HEK293 (cell line): ENCODE data around the gene MGLL.

Experiments used
- CTCF ChIA-PET: fragments of 350-600 bp; formaldehyde crosslinking; extraction: SDS; loops from one replicate; lab custom pipeline; 2021; ENCODE audit warnings: antibody characterized with exemption; lab: Yijun Ruan, JAX
- POLR2A ChIA-PET: fragments of 300-600 bp; formaldehyde crosslinking; extraction: SDS; loops from one replicate; lab custom pipeline; 2020; ENCODE audit warnings: antibody characterized with exemption, inconsistent platforms; lab: Yijun Ruan, JAX
- H3K27ac ChIP-seq: fragments of 200-500 bp; sonication (Bioruptor generic); 2 replicates; pipeline ENCODE4 v1.5.1; 2014; ENCODE audit warnings: low read depth, low read length, control low read depth, inconsistent platforms; ENCODE audit errors: extremely low read depth
- H3K36me3 ChIP-seq, 2 experiments: fragments of 200-500 bp in 1 of 2; sonication (Bioruptor generic) in 1 of 2; 1 replicate in 1 of 2; 2 replicates in 1 of 2; pipeline ENCODE4 v1.5.1; 2014 to 2017; ENCODE audit warnings: inconsistent platforms in 2 of 2, low read length in 2 of 2; ENCODE audit not compliant: control insufficient read depth in 2 of 2, insufficient read depth in 1 of 2
- H3K4me1 ChIP-seq: fragments of 200-500 bp; sonication (Bioruptor generic); 2 replicates; pipeline ENCODE4 v1.5.1; 2014; ENCODE audit warnings: mild to moderate bottlenecking, low read length, inconsistent platforms; ENCODE audit not compliant: control insufficient read depth, insufficient read depth
- H3K4me3 ChIP-seq: 2 replicates; pipeline ENCODE4 v1.5.1; 2011; ENCODE audit warnings: low read depth, mild to moderate bottlenecking, control low read depth, low read length, moderate library complexity
- H3K9me3 ChIP-seq: fragments of 200-500 bp; sonication (Bioruptor generic); 2 replicates; pipeline ENCODE4 v1.5.1; 2014; ENCODE audit warnings: low read depth, low read length, inconsistent platforms; ENCODE audit not compliant: control insufficient read depth, insufficient read depth
- EGR2 ChIP-seq: fragments of 450-650 bp; formaldehyde crosslinking; IDR thresholded peaks from 2 replicates; pipeline ENCODE4 v1.5.1; 2016; ENCODE audit warnings: low read depth, missing biosample characterization, missing genetic modification characterization
- FEZF1 ChIP-seq: fragments of 450-650 bp; formaldehyde crosslinking; IDR thresholded peaks from 2 replicates; pipeline ENCODE4 v1.5.1; 2016; ENCODE audit warnings: missing biosample characterization, missing genetic modification characterization
- MZF1 ChIP-seq: fragments of 450-650 bp; formaldehyde crosslinking; IDR thresholded peaks from 2 replicates; pipeline ENCODE4 v1.5.1; 2017; ENCODE audit warnings: missing biosample characterization, missing genetic modification characterization, borderline replicate concordance
- REPIN1 ChIP-seq: fragments of 450-650 bp; formaldehyde crosslinking; IDR thresholded peaks from 2 replicates; pipeline ENCODE4 v1.5.1; 2017; ENCODE audit warnings: missing biosample characterization, missing genetic modification characterization, low read depth
- ZBTB7A ChIP-seq: fragments of 450-650 bp; formaldehyde crosslinking; IDR thresholded peaks from 2 replicates; pipeline ENCODE4 v1.5.1; 2016; ENCODE audit warnings: low read depth, missing biosample characterization, missing genetic modification characterization
- ZFHX2 ChIP-seq: fragments of 450-650 bp; formaldehyde crosslinking; conservative IDR thresholded peaks from 2 replicates; pipeline ENCODE4 v1.5.1; 2016; ENCODE audit warnings: missing biosample characterization, missing genetic modification characterization
- ZNF184 ChIP-seq: fragments of 450-650 bp; IDR thresholded peaks from 2 replicates; pipeline ENCODE4 v1.5.1; 2018; ENCODE audit warnings: missing biosample characterization, mild to moderate bottlenecking, missing genetic modification characterization
- ZNF23 ChIP-seq: fragments of 450-650 bp; formaldehyde crosslinking; IDR thresholded peaks from 2 replicates; pipeline ENCODE4 v1.5.1; 2016; ENCODE audit warnings: missing biosample characterization, missing genetic modification characterization, borderline replicate concordance
- ZNF324 ChIP-seq: fragments of 450-650 bp; formaldehyde crosslinking; IDR thresholded peaks from 2 replicates; pipeline ENCODE4 v1.5.1; 2016; ENCODE audit warnings: missing biosample characterization, missing genetic modification characterization
- ZNF449 ChIP-seq: fragments of 450-650 bp; formaldehyde crosslinking; IDR thresholded peaks from 2 replicates; pipeline ENCODE4 v1.5.1; 2017; ENCODE audit warnings: missing biosample characterization, mild to moderate bottlenecking, missing genetic modification characterization, moderate library complexity
- ZNF560 ChIP-seq: fragments of 450-650 bp; formaldehyde crosslinking; IDR thresholded peaks from 2 replicates; pipeline ENCODE4 v1.5.1; 2017; ENCODE audit warnings: missing biosample characterization, missing genetic modification characterization, borderline replicate concordance
- ZNF621 ChIP-seq: fragments of 450-650 bp; formaldehyde crosslinking; IDR thresholded peaks from 2 replicates; pipeline ENCODE4 v1.5.1; 2017; ENCODE audit warnings: missing biosample characterization, missing genetic modification characterization
- ZNF626 ChIP-seq: fragments of 450-650 bp; sonication (Bioruptor Pico); formaldehyde crosslinking; IDR thresholded peaks from 2 replicates; pipeline ENCODE4 v1.5.1; 2018; ENCODE audit warnings: missing biosample characterization, missing genetic modification characterization, inconsistent platforms
- ZNF664 ChIP-seq: fragments of 450-650 bp; formaldehyde crosslinking; IDR thresholded peaks from 2 replicates; pipeline ENCODE4 v1.5.1; 2016; ENCODE audit warnings: missing biosample characterization, missing genetic modification characterization
- ZNF692 ChIP-seq: fragments of 450-650 bp; formaldehyde crosslinking; IDR thresholded peaks from 2 replicates; pipeline ENCODE4 v1.5.1; 2016; ENCODE audit warnings: missing biosample characterization, missing genetic modification characterization
- ZNF768 ChIP-seq: fragments of 450-650 bp; formaldehyde crosslinking; IDR thresholded peaks from 2 replicates; pipeline ENCODE4 v1.5.1; 2018; ENCODE audit warnings: missing biosample characterization, mild to moderate bottlenecking, missing genetic modification characterization
- ZNF785 ChIP-seq: fragments of 450-650 bp; formaldehyde crosslinking; IDR thresholded peaks from 2 replicates; pipeline ENCODE4 v1.5.1; 2016; ENCODE audit warnings: missing biosample characterization, missing genetic modification characterization
- ZNF837 ChIP-seq: fragments of 450-650 bp; formaldehyde crosslinking; IDR thresholded peaks from 2 replicates; pipeline ENCODE4 v1.5.1; 2016; ENCODE audit warnings: missing biosample characterization, missing genetic modification characterization
- TF ChIP-seq, protein P1 (sequence below): fragments of 450-650 bp; formaldehyde crosslinking; IDR thresholded peaks from 2 replicates; pipeline ENCODE4 v1.5.1; 2017; ENCODE audit warnings: missing biosample characterization, missing genetic modification characterization
- TF ChIP-seq, protein P2 (sequence below): fragments of 450-650 bp; formaldehyde crosslinking; conservative IDR thresholded peaks from 2 replicates; pipeline ENCODE4 v1.5.1; 2016; ENCODE audit warnings: low read depth, missing biosample characterization, missing genetic modification characterization
- TF ChIP-seq, protein P3 (sequence below): fragments of 450-650 bp; formaldehyde crosslinking; IDR thresholded peaks from 2 replicates; pipeline ENCODE4 v1.5.1; 2016; ENCODE audit warnings: missing biosample characterization, missing genetic modification characterization, low read depth

Gene MGLL

DNA sequence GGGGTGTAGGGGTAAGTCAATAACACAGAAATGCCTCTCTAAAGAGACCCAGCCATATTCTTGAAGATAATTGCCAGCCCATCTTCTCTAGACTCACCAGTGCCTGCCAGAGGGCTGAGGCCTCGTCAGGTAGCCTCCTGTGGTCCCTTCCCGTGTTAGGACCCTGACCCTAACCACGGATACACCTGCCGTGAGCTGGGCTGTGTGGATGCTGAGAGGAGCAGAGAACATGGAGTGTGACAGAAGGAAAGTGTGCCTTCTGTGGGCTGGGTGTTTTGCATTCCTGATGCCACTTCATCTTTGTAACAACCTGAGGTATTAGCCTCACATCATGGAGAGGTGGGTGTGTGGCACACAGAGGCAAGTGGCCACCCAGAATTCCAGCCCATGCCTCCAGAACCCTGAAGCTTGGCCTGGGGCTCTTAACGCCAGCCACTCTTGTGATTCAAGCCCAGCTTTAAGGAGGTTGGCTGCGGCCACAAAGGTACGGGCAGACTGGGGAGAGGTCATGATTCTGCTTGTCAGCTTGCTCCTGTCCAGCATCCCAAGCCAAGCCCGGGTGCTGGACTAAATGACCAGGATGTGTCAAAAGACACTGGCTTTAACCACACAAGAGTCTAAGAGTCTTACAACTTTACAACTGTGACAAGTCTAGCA is 170.7 kb downstream of the MGLL start (continued):
- TF ChIP-seq ZNF449 (tag by site-specific recombination) (no peak), ZNF621 (tag by site-specific recombination) (no peak), MZF1 (tag by site-specific recombination) (no peak), ZBTB7A (tag by site-specific recombination) (no peak)
- TF ChIP-seq, all 188 proteins: peak for 0

GRCh38 chr3:127650236-127650635 is 172.1 kb downstream of the MGLL start:
- peaks cover 0 to 18% of the 10 kb centered on the region in 2 experiments; a peak in 1 of 3 replicates for H3K36me3 ChIP-seq
- no peaks in the 10 kb centered on the region for H3K4me1 ChIP-seq
- ChIA-PET CTCF (interaction anchor here (0.8 to 1.2 kb wide), 2 partner anchors 182 to 320 kb away, joined by 4 read pairs; no protein-coding TSS in a partner anchor), POLR2A (no interaction called here)
- no peaks in the 10 kb centered on the region for H3K9me3 ChIP-seq
- no peak overlapping the region for H3K27ac ChIP-seq
- no peak overlapping the region for H3K4me3 ChIP-seq
- no peak for TF ChIP-seq ZNF626 (tag by site-specific recombination)
- TF ChIP-seq EGR2: no peak
- TF ChIP-seq ZNF560 (tag by site-specific recombination): no peak
- no peak for TF ChIP-seq ZNF324 (tag by site-specific recombination)
- TF ChIP-seq ZNF184 (tag by site-specific recombination): no peak
- no peak for TF ChIP-seq ZNF768 (tag by site-specific recombination)
- no peak for TF ChIP-seq ZFHX2 (tag by site-specific recombination)

DNA sequence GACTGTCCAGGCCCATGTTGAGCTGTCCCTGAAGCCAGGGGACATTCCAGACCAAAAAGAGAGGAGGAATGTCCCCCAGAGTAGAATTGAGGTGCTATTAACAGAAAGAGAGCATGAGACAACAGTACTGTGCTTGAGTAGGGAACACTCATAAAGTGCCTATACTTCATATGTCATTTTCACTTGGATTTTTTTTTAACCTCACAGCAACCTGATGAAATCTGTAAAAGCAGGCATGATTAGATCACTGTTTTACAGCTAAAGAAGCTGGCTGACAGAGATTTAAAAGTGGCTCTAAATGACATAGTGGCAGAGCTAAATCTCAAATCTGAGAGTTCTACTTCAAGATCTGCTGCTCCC is 174.5 kb downstream of the MGLL start:
- TF ChIP-seq ZNF785 (tag by site-specific recombination): no peak
- no peak for TF ChIP-seq ZNF837 (tag by site-specific recombination)
- no peak for TF ChIP-seq ZNF23 (tag by site-specific recombination)
- TF ChIP-seq ZNF664: no peak
- TF ChIP-seq, protein P1, sequence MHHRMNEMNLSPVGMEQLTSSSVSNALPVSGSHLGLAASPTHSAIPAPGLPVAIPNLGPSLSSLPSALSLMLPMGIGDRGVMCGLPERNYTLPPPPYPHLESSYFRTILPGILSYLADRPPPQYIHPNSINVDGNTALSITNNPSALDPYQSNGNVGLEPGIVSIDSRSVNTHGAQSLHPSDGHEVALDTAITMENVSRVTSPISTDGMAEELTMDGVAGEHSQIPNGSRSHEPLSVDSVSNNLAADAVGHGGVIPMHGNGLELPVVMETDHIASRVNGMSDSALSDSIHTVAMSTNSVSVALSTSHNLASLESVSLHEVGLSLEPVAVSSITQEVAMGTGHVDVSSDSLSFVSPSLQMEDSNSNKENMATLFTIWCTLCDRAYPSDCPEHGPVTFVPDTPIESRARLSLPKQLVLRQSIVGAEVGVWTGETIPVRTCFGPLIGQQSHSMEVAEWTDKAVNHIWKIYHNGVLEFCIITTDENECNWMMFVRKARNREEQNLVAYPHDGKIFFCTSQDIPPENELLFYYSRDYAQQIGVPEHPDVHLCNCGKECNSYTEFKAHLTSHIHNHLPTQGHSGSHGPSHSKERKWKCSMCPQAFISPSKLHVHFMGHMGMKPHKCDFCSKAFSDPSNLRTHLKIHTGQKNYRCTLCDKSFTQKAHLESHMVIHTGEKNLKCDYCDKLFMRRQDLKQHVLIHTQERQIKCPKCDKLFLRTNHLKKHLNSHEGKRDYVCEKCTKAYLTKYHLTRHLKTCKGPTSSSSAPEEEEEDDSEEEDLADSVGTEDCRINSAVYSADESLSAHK (tag by site-specific recombination): no peak
- TF ChIP-seq, protein P2, sequence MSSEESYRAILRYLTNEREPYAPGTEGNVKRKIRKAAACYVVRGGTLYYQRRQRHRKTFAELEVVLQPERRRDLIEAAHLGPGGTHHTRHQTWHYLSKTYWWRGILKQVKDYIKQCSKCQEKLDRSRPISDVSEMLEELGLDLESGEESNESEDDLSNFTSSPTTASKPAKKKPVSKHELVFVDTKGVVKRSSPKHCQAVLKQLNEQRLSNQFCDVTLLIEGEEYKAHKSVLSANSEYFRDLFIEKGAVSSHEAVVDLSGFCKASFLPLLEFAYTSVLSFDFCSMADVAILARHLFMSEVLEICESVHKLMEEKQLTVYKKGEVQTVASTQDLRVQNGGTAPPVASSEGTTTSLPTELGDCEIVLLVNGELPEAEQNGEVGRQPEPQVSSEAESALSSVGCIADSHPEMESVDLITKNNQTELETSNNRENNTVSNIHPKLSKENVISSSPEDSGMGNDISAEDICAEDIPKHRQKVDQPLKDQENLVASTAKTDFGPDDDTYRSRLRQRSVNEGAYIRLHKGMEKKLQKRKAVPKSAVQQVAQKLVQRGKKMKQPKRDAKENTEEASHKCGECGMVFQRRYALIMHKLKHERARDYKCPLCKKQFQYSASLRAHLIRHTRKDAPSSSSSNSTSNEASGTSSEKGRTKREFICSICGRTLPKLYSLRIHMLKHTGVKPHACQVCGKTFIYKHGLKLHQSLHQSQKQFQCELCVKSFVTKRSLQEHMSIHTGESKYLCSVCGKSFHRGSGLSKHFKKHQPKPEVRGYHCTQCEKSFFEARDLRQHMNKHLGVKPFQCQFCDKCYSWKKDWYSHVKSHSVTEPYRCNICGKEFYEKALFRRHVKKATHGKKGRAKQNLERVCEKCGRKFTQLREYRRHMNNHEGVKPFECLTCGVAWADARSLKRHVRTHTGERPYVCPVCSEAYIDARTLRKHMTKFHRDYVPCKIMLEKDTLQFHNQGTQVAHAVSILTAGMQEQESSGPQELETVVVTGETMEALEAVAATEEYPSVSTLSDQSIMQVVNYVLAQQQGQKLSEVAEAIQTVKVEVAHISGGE (tag by site-specific recombination): no peak
- no peak for TF ChIP-seq ZFHX2 (tag by site-specific recombination)
- no peak for TF ChIP-seq REPIN1 (tag by site-specific recombination)
- TF ChIP-seq, protein P3, sequence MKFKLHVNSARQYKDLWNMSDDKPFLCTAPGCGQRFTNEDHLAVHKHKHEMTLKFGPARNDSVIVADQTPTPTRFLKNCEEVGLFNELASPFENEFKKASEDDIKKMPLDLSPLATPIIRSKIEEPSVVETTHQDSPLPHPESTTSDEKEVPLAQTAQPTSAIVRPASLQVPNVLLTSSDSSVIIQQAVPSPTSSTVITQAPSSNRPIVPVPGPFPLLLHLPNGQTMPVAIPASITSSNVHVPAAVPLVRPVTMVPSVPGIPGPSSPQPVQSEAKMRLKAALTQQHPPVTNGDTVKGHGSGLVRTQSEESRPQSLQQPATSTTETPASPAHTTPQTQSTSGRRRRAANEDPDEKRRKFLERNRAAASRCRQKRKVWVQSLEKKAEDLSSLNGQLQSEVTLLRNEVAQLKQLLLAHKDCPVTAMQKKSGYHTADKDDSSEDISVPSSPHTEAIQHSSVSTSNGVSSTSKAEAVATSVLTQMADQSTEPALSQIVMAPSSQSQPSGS (tag by site-specific recombination): no peak
- TF ChIP-seq ZNF692 (tag by site-specific recombination): no peak
- TF ChIP-seq FEZF1: no peak
- H3K36me3 ChIP-seq: peaks cover 0 to 25% of the 10 kb centered on the region in 2 experiments; a peak in 1 of 3 replicates
- ChIA-PET POLR2A (no interaction called here), CTCF (interaction anchor here (0.9 kb wide), 1 partner anchor 30 kb away, joined by 3 read pairs; no protein-coding TSS in a partner anchor)
- H3K27ac ChIP-seq: no peak overlapping the region
- H3K4me3 ChIP-seq: no peak overlapping the region
- no peaks in the 10 kb centered on the region for H3K4me1 ChIP-seq
- H3K9me3 ChIP-seq: no peaks in the 10 kb centered on the region
